ENCODE results near the gene DLG5. TPM values are rescaled to one million over a fixed set of nuclear protein-coding genes. Genes with fewer than 3 reads are reported as not detected.
A peak's percentile ranks its signal among the peaks of the same experiment; 100 is the strongest.

The DLG5 gene
- polyA plus RNA-seq, 3 donors, result 0.14 to 0.77 TPM; not detected in 1

- H3K4me1 ChIP-seq (ENCODE audit: control insufficient read depth in 1 of 2, insufficient read depth in 2 of 2, low read length in 2 of 2), result peaks cover 10 to 18% of the 10 kb centered on the region in 2 donors
- peaks cover 43 to 44% of the 10 kb centered on the region in 2 donors for H3K27me3 ChIP-seq (ENCODE audit: control insufficient read depth in 2 of 2, insufficient read depth in 2 of 2, low read length in 2 of 2)
- no peaks in the 10 kb centered on the region for H3K79me2 ChIP-seq (ENCODE audit: insufficient read depth, low read length)
- DNase-seq, result no peak
- Mint-ChIP-seq H3K27me3 (ENCODE audit: low read depth in 3 of 3) (peaks cover 52 to 65% (median 63%) of the 10 kb centered on the region in 3 donors), H3K27ac (no peak overlapping the region), H3K4me1 (peaks cover 12% of the 10 kb centered on the region), H3K36me3 (peaks cover 0 to 4% of the 10 kb centered on the region in 2 donors), H3K4me3 (peak overlapping the region; percentile 63 to 72), H3K9me3 (peaks cover 0 to 17% (median 4%) of the 10 kb centered on the region in 7 donors)
- H3K36me3 ChIP-seq (replicated peaks in 1 of 2; ENCODE audit: control insufficient read depth in 1 of 2, insufficient read depth in 2 of 2, low read length in 2 of 2), result no peaks in the 10 kb centered on the region
- whole genome bisulfite sequencing (ENCODE audit: insufficient coverage), result 6% methylated on average over 7 of the region's 20 CpGs
- H4K20me1 ChIP-seq (ENCODE audit: insufficient read depth, low read length), result no peaks in the 10 kb centered on the region
- H3K27ac ChIP-seq (ENCODE audit: low read depth in 1 of 2, low read length in 2 of 2), result no peak overlapping the region
- peak overlapping the region; percentile 85 for H3K4me2 ChIP-seq (replicated peaks; ENCODE audit: extremely low read depth, low read length, poor library complexity, severe bottlenecking)
- intact Hi-C loops (cut with micrococcal nuclease), result no loop called here
- TF ChIP-seq CTCF (IDR thresholded peaks at IDR 0.05), result no peak
- H3K4me3 ChIP-seq (replicated peaks in 1 of 3; ENCODE audit: low read depth in 2 of 3, low read length in 3 of 3), result no peak overlapping the region
- peaks cover 3 to 9% of the 10 kb centered on the region in 2 donors for H3K9me3 ChIP-seq (replicated peaks in 1 of 2; ENCODE audit: control insufficient read depth in 1 of 2, insufficient read depth in 1 of 2, low read length in 2 of 2)
- peak overlapping the region; percentile 49 for H3K9ac ChIP-seq (ENCODE audit: insufficient read depth, low read length, poor library complexity, severe bottlenecking)
- no peak overlapping the region for H2AFZ ChIP-seq (ENCODE audit: insufficient read depth, low read depth, low read length, poor library complexity, severe bottlenecking)
These were observed 1.1 kb upstream of the DLG5 start for GRCh38 chr10:77927402-77928246.

GRCh38 chr10:77925795-77926565 is 575 bp downstream of the DLG5 start:
- Histone ChIP-seq H3K27ac (ENCODE audit: low read depth in 1 of 2, low read length in 2 of 2) (no peak overlapping the region), H3K36me3 (replicated peaks in 1 of 2; ENCODE audit: control insufficient read depth in 1 of 2, insufficient read depth in 2 of 2, low read length in 2 of 2) (no peaks in the 10 kb centered on the region), H3K4me2 (replicated peaks; ENCODE audit: extremely low read depth, low read length, poor library complexity, severe bottlenecking) (peak overlapping the region; percentile 85), H2AFZ (ENCODE audit: insufficient read depth, low read depth, low read length, poor library complexity, severe bottlenecking) (peak overlapping the region; percentile 72), H3K27me3 (ENCODE audit: control insufficient read depth in 2 of 2, insufficient read depth in 2 of 2, low read length in 2 of 2) (peaks cover 43 to 44% of the 10 kb centered on the region in 2 donors), H3K79me2 (ENCODE audit: insufficient read depth, low read length) (no peaks in the 10 kb centered on the region), H3K4me1 (ENCODE audit: control insufficient read depth in 1 of 2, insufficient read depth in 2 of 2, low read length in 2 of 2) (peaks cover 10 to 18% of the 10 kb centered on the region in 2 donors), H3K9me3 (replicated peaks in 1 of 2; ENCODE audit: control insufficient read depth in 1 of 2, insufficient read depth in 1 of 2, low read length in 2 of 2) (peaks cover 3 to 9% of the 10 kb centered on the region in 2 donors), H3K4me3 (replicated peaks in 1 of 3; ENCODE audit: low read depth in 2 of 3, low read length in 3 of 3) (peak overlapping the region; percentile 12 to 73 (median 60)), H4K20me1 (ENCODE audit: insufficient read depth, low read length) (no peaks in the 10 kb centered on the region), H3K9ac (ENCODE audit: insufficient read depth, low read length, poor library complexity, severe bottlenecking) (peak overlapping the region; percentile 49)
- Mint-ChIP-seq H3K27me3 (ENCODE audit: low read depth in 3 of 3) (peaks cover 52 to 63% (median 56%) of the 10 kb centered on the region in 3 donors), H3K27ac (no peak overlapping the region), H3K4me1 (peaks cover 12% of the 10 kb centered on the region), H3K4me3 (peak overlapping the region; percentile 53 to 80), H3K9me3 (peaks cover 0 to 17% (median 4%) of the 10 kb centered on the region in 7 donors), H3K36me3 (peaks cover 0 to 4% of the 10 kb centered on the region in 2 donors)
- peak in 1 of 3 donors; percentile 8 for DNase-seq
- intact Hi-C loops (cut with micrococcal nuclease), result no loop called here
- 1% methylated on average over 73 of the region's 73 CpGs for WGBS (ENCODE audit: insufficient coverage)
- TF ChIP-seq CTCF (IDR thresholded peaks at IDR 0.05), result no peak

All from CD14-positive monocyte (primary cell).